Bronchial epithelial cell (primary cell): ENCODE results near the gene RANBP1. TPM values are rescaled to one million over a fixed set of nuclear protein-coding genes. Genes with fewer than 3 reads are reported as not detected.

Experiments used
- DNase-seq: peaks from one replicate; pipeline ENCODE4 v3.0.0-alpha.2; 2010; ENCODE audit warnings: low read depth
- FAIRE-seq: peaks from 2 replicates; lab custom pipeline; 2011; peaks lifted over from hg19 to GRCh38; lab: Jason Lieb, UNC
- H3K27me3 ChIP-seq: 2 replicates; pipeline ENCODE4 v1.5.1; 2011; ENCODE audit warnings: low read length; ENCODE audit not compliant: control insufficient read depth, insufficient read depth
- H3K36me3 ChIP-seq: 2 replicates; pipeline ENCODE4 v1.5.1; 2011; ENCODE audit warnings: low read length; ENCODE audit not compliant: control insufficient read depth, insufficient read depth
- H3K4me3 ChIP-seq: 2 replicates; pipeline ENCODE4 v1.5.1; 2011; ENCODE audit warnings: mild to moderate bottlenecking, low read depth, low read length, control low read depth
- total RNA-seq: library from RNA; depleted of rRNA; stranded (reverse); fragments of >200 nt; gene quantifications from 2 replicates; pipeline ENCODE4 v1.2.1, GENCODE V29; 2014
- TF ChIP-seq, protein P1 (sequence below): IDR thresholded peaks from 2 replicates; pipeline ENCODE4 v1.5.1; 2011; ENCODE audit warnings: mild to moderate bottlenecking, moderate library complexity, low read length, control low read depth, inconsistent platforms; ENCODE audit not compliant: insufficient read depth, severe bottlenecking

The RANBP1 gene
- total RNA-seq, 1 donor from 2014 or later: 263 TPM

DNA sequence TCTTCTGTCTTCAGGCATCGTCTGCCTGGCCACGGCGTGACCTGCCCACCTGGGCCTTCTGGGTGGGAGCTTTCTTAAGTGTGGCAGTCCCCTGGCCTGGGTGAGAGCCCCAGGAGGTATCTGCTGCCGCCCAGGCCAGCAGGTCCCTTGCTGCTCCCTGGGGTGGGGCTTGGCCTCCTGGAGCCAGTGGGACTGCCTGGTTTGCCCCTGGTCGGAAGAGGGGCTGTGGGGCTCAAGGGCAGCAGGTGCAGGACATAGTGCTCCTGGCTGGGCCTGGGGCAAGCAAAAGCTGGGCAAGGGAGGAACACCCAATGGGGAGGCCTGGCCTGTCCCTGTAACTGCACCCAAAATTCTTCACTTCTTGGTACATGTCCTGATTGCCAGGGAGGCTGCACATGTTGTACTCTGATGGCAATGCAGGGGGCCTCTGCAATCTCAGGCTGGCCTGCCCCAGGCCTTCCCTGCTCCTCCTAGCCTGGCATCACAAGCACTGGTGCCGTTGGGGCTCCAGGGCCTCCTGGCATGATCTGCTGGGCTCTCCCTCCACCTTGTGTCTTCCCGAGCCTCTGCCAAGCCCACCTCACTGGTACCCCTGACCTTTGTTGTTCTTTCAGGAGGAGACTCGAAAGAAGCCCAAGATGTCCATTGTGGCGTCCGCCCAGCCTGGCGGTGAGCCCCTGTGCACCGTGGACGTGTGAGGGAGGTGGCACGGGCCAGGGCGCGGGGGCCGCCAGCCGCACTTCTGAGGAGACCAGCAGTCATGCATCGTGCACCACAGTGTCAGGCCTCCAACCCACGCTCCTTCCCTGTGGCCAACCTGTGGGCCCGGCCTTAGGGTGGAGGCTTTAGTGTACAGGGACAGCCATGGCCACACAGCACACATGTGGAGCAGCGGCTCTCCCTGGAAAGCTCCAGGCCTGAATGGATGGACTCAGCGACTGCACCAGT lies 6.2 kb upstream of the RANBP1 start:
- no peak for DNase-seq
- peaks cover 58% of the 10 kb centered on the region for H3K36me3 ChIP-seq
- H3K4me3 ChIP-seq: no peak overlapping the region
- no peak for FAIRE-seq
- TF ChIP-seq, protein P1, sequence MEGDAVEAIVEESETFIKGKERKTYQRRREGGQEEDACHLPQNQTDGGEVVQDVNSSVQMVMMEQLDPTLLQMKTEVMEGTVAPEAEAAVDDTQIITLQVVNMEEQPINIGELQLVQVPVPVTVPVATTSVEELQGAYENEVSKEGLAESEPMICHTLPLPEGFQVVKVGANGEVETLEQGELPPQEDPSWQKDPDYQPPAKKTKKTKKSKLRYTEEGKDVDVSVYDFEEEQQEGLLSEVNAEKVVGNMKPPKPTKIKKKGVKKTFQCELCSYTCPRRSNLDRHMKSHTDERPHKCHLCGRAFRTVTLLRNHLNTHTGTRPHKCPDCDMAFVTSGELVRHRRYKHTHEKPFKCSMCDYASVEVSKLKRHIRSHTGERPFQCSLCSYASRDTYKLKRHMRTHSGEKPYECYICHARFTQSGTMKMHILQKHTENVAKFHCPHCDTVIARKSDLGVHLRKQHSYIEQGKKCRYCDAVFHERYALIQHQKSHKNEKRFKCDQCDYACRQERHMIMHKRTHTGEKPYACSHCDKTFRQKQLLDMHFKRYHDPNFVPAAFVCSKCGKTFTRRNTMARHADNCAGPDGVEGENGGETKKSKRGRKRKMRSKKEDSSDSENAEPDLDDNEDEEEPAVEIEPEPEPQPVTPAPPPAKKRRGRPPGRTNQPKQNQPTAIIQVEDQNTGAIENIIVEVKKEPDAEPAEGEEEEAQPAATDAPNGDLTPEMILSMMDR: no peak
- no peaks in the 10 kb centered on the region for H3K27me3 ChIP-seq

DNA sequence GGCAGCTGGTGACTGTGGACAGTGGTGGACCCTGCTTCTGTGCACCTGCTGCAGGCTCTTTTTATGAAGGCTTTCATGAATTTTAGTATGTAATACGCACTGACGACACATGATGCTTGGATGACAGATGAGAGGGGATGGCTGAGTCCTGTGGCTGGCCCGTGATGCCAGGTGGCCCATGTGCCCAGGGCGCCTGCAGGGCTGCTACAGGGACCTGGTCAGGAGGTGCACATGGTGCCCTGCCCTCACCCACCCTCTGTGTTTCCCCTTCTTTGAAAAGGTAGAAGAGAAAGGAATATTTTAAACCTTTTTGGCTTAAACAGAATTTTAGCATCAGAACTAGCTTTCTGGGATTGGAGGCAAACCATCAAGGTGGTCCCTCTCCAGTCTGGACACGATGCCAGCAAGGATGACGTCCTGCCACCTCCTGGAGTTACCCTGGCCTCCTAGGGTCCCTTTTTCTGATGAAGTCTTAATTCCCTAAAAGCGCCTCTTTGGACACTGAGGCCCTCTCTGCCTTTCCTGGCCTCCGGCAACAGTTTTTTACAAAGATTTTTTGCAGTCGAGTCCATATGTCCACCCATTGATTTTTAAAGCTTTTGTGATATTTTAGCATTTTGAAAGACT lies 5.4 kb upstream of the RANBP1 start:
- H3K36me3 ChIP-seq: peaks cover 55% of the 10 kb centered on the region
- H3K4me3 ChIP-seq: no peak overlapping the region
- FAIRE-seq (no peak), DNase-seq (no peak)
- no peaks in the 10 kb centered on the region for H3K27me3 ChIP-seq
- TF ChIP-seq, protein P1: no peak

DNA sequence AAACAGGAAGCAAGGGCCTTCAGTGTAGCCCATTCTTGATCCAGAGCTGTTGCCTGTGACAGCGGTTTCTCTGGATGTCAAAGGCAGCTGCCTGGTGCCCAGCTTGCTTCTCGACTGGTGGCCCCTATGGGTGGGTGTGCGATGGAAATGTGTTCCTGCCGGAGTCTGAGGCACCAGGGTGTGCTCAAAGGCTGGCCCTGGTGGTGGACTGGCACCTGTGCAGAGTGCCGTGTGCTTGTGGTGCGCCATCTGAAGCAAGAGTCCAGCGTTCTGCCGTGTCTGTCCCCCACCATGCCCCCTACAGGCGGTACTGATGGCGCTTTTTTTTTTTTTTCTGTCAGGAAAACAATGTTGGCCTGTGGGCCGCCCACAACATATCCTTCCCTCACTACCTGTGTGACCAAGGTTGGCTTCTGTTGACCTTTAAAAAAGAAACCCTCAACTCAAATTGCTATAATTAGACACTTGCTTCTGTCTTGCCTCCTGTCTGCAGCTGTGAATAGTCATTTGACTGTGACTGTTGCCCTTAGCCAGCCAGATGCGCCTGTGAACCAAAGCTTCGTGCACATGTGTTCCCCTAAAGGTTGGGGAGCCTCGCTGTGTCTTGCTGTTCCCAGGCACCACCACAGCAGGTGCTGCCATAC lies 4.7 kb upstream of the RANBP1 start:
- H3K36me3 ChIP-seq: peaks cover 58% of the 10 kb centered on the region
- no peaks in the 10 kb centered on the region for H3K27me3 ChIP-seq
- peak; percentile 11 for DNase-seq
- TF ChIP-seq, protein P1: peak; percentile 43
- H3K4me3 ChIP-seq: no peak overlapping the region
- no peak for FAIRE-seq

DNA sequence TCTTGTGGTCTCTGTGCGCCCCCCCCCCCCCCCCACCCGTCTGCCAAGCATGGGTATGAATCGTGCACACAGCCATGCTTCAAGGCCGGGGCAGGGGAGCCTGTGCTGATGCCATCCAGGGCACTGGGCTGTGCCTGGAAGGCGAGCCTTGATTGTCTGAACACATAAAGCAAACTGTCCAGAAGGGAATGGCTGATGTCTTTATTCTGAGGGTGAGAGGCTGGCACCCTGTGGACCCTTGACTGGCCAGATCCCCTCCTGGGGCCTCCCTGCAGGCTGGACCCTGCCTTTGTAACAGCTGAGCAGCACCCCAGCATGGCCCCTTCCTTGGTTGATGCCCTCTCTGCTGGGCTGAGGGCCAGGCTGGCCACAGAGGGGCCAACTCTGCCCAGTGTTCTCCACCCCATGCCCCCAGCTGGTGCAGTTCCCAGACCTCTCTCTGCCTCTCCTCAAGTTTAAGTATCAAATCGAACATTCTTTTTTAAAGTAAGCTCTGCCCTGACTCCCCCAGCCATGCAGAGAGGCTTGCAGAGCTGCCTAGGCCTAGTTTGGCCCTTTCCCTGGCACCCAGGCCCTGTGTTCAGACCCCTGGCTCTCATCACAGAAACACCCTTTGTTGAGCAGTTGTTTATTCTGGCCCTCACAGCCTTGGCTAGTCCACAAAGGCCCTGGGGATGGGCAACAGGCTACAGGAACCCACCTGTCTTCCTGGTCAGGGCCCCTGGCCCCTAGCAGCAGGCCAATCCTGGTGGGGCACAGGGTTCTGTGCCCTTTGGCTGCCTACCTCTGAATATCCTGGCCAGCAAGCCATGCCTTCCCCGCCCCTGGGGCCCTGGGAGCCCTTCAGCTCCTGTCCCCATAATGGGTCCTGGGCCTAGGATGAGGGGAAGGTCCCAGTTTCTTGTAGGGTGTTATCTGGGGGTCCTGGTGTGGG lies 3.9 kb upstream of the RANBP1 start:
- FAIRE-seq (no peak), DNase-seq (no peak)
- no peaks in the 10 kb centered on the region for H3K27me3 ChIP-seq
- TF ChIP-seq, protein P1: no peak
- no peak overlapping the region for H3K4me3 ChIP-seq
- H3K36me3 ChIP-seq: peaks cover 51% of the 10 kb centered on the region

DNA sequence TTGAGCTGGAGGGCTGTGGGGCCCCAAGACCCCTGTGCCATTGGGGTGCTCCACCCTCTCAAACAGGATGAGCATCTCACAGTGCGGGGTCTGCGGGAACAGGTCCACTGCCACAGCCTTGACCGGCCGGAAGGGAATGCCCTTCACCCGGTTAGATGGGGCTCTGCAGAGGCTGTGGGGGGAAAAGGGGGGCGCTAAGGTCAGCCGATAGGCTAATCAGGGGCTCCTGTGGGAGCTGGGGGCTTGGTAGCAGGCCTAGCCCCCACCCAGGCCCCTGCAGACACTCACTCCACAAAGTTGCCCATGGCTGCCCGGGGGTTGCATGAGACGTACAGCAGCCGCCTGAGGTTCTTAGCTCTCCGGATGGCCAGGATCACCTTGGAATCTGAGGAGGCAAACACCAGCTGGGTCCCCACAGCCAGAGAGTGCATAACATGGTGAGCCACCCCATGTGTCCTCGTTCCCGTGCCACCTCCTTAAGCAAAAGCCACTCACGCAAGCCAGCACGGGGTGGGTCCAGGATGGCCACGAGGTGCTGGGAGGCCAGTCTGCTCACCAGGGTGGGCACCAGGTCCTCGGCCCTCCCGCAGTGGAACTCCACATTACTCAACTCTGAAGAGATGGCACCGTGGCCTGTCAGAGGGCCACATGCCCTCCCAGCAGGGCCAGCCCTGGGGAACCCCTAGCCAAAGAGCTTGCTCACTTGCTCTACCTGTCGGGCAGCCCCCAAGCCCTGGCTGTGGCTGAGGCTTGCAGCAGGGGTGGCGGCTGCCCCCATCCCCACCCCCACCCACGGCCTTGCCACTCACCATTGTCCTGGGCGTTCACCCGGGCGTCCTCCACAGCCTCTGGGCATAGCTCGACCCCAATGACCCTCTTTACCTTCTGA lies 3.0 kb upstream of the RANBP1 start:
- DNase-seq: no peak

More for the DNA sequence above, 3.0 kb upstream of the RANBP1 start:
- Histone ChIP-seq H3K27me3 (no peaks in the 10 kb centered on the region), H3K36me3 (peaks cover 45% of the 10 kb centered on the region), H3K4me3 (no peak overlapping the region)
- TF ChIP-seq, protein P1: no peak
- FAIRE-seq: no peak
